Left lobe of liver (tissue), 2 donors: ENCODE measurements around the gene TEK. TPM values are rescaled to one million over a fixed set of nuclear protein-coding genes. Genes with fewer than 3 reads are reported as not detected.
A peak's percentile ranks its signal among the peaks of the same experiment; 100 is the strongest.
"Not testable (repeated sequence)": the region's sequence is repeated elsewhere in the genome, so short reads cannot be mapped to it uniquely, and the experiment has no call there.

Experiments
- ATAC-seq: fragments of 200-7000 bp; cut with Tn5 transposase; one replicate; pipeline ENCODE4 v1.9.1; 2020; ENCODE audit warnings: mild to moderate bottlenecking, moderate library complexity
- DNase-seq: peaks from one replicate; pipeline ENCODE4 v3.0.0-alpha.2; 2020; ENCODE audit warnings: low spot score
- total RNA-seq: library from RNA; stranded (reverse); gene quantifications from one replicate; pipeline ENCODE4 v1.2.1, GENCODE V29; 2021
- donor health status: DM: no; HTN: no; CAD: no; lungs with moderate emphysema.
- donor health status: DM: no; HTN: yes; CAD: no.

The TEK gene
- total RNA-seq, 1 donor from 2014 or later, result 4.4 TPM

DNA sequence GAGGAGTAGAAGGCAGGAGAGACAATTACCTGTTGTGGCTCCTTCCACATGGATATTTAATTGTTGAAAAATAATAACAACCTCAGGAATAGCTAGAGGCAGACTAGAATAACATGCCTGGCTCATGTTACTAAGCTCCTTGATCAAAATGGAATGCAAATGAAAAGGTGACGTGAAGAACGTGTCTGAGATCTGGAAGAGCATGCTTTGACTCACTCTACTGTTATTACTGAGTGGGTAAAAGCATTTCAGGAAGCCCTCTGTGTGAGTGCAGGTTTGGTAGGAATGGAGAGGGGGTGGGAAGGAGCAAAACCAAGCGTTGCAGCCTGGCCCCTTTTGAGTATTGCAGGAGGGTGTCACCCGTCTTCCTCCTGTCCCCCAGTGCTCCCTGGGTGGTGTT is 103.2 kb downstream of the TEK start:
- DNase-seq, result no peak
- no peak for ATAC-seq

DNA sequence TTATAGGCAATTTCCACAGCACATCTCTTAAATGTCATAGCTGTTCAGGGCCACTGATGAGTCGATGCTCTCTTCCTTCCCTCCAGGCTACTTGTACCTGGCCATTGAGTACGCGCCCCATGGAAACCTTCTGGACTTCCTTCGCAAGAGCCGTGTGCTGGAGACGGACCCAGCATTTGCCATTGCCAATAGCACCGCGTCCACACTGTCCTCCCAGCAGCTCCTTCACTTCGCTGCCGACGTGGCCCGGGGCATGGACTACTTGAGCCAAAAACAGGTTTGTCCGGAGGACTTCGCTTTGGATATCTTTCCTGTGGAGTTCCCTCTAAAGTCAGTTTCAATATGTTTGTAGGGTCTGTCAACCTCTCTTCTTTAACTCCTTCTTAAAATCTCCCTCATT is 103.6 kb downstream of the TEK start:
- DNase-seq (no peak), ATAC-seq (no peak)

DNA sequence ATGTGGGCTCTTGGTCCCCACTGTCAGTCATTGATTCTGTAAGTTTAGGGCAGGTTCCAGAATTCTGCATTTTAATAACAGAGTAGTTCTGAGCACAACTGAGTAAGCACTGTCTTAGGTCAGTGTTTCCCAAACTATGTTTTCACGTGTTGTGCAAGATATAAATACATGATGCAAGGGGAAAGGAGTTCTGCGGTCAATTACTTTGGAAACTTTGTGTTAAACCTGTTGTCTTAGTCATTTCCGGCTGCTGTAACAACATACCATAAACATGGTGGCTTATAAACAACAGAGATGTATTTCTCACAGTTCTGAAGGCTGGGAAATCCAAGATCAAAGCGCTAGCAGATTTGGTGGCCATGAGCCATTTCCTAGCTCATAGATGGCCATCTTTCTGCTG is 118.2 kb downstream of the TEK start:
- ATAC-seq, result no peak
- DNase-seq, result no peak

DNA sequence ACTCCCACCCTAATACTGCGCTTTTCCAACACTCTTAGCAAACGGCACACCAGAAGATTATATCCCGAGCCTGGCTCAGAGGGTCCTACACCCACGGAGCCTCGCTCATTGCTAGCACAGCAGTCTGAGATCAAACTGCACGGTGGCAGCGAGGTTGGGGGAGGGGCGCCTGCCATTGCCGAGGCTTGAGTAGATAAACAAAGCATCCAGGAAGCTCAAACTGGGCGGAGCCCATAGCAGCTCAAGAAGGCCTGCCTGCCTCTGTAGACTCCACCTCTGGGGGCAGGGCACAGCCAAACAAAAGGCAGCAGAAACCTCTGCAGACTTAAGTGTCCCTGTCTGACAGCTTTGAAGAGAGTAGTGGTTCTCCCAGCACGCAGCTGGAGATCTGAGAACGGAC is 130.6 kb downstream of the TEK start:
- ATAC-seq, DNase-seq: not testable (repeated sequence)

DNA sequence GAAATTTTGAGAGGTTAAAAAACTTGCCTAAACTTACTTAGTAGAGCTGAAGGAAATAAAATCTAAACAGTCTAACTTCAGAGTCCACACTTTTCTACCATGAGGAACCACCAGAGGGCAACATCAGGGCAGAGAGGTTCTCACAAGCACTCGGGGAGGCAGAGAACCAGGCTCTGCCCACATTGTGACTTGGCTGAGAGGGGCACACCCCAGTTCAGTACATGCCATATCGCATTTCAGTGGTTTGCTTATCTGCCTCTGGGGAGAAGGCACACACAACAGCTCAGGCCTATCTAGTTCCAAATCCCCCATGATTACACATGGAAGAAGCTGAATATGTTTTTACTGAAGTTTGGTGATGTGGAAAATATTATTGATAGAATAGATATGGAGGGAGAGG is 138.7 kb downstream of the TEK start:
- DNase-seq, result no peak
- peak; percentile 83 for ATAC-seq

DNA sequence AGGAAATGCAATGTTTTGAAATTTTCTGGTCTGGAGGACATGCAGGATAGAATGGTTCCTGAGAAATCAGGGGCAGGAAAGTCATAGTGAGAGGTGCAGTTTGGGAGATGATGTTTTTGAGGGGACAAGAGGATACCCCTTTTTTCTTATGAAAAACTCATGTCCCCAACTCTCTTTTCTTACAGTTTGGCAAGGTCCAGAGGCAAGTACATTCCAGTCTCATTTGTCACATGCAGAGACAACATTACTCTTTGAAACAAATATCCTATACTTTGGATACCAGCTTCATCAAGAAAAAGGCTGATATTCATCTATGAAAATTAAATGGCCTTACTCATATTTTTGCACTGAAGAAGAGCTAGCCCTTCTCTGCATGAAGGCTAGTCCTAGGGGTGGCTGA is 139.7 kb downstream of the TEK start:
- ATAC-seq (no peak), DNase-seq (no peak)

DNA sequence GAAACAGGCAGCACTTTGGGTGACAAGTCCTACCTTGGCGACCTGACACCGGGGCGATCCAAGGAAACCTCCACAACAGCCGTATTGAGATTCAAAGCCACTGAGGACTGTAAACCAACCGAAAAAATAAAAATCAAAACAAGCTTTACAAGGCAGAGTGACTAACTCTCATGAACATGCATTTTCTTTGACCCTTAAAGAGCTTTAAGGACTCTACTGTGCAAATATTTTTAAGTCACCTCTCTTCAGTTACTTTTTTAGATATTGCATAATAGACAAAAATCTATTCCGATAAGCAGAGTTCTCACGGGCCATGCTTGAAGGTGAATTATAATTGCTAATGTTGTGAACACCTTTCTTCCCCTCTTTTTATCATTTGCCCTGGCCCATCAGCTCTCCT is 149.6 kb downstream of the TEK start:
- no peak for DNase-seq

DNA sequence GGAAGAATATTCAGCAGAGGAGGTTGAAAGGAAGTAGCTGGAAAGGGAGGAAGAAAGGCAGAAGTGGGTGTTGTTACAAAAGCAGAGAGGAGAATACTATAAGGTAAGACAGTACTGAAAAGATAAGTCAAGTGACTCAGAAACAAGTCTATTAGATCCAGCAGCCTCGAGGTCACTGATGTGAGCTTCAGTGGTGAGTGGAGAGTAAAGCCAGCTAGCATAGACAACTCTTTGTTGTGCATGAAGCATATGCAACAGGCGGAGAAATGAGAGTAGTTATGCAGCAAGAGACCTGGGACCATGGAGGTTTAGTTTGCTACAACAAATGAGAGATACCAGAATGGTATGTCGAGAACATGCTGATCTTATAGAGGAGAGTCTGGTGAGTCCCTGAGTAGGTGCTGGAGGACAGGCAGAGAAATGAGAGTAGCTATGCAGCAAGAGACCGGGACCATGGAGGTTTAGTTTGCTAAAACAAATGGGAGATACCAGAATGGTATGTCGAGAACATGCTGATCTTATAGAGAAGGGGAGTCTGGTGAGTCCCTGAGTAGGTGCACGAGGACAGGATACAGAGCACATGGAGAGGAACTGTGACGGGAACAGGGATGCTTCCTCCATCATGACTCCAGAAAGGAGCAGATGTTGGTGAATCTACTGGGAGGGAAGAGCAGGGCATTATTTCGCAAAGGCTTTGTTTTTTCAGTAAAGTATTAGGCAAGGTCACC is 151.9 kb downstream of the TEK start:
- DNase-seq (no peak), ATAC-seq (no peak)

More for the DNA sequence above, 149.6 kb downstream of the TEK start:
- no peak for ATAC-seq

DNA sequence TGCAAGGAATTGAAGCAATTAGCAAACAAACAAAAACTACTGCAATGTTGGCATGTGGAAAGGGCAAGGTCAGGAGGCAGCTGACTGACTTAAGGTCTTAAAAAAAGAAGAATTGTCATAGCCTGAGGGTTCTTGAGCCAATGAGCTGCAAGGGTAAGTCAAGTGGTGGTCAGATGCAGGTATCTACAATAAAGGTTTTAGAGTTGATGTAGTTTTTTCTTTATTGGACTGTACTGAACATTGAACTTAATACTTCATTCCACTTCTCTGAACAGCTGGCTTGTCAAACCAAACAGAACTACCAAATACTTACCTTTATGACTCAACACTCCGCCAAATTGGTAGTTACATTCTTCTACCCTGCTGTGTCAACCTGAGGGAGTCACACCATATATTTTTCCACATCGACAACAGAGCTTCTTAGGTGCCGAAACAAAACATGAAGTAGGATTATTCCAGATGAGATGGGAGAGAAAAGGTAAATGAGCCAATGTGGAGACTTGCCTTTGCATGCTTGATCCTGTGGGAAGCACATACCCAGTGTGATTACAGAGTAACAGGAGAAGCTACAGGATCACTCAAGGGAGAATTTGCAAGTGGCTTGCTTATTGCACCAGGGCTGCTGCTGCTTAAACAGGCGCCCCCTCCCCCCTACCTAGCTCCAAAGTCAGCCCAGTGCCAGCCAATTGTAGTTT is 152.6 kb downstream of the TEK start:
- ATAC-seq, result no peak
- DNase-seq, result no peak

DNA sequence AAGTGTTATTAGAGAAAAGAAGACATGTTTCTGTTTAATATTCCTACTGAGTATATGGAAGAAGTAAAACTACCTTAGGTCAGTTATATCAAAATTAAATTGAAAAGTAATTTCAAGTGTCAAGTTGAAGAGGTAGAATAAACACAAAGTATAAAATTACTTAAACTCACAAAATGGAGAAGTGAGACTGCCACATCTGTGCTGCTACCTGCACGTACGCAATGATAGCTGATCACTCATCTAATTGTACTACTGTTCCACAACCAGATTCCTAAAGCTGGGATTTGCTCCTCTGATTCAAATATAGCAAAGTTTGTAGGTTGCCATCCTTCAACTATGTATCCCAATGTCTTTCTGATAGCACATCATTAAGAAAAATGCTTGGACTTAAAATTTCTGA is 163.1 kb downstream of the TEK start:
- DNase-seq (no peak), ATAC-seq (no peak)

DNA sequence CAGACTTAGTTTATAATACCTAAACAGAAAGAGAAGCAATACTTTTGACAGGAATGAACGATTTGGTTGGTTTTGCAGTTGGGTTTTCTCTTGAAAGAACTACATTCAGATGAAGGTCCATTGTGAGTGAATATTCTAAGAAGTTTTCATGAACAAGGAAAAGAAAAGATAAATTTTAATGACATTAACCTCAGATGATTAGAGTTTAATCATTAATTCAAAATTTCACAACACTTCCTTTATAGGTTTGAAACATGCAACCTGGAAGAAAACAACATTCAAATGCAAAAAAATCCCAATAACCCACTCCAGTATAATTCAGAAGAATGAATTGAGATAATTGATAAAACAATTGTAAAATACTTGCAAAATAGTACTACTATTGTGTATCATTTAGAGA is 164.2 kb downstream of the TEK start:
- no peak for DNase-seq
- ATAC-seq, result no peak

DNA sequence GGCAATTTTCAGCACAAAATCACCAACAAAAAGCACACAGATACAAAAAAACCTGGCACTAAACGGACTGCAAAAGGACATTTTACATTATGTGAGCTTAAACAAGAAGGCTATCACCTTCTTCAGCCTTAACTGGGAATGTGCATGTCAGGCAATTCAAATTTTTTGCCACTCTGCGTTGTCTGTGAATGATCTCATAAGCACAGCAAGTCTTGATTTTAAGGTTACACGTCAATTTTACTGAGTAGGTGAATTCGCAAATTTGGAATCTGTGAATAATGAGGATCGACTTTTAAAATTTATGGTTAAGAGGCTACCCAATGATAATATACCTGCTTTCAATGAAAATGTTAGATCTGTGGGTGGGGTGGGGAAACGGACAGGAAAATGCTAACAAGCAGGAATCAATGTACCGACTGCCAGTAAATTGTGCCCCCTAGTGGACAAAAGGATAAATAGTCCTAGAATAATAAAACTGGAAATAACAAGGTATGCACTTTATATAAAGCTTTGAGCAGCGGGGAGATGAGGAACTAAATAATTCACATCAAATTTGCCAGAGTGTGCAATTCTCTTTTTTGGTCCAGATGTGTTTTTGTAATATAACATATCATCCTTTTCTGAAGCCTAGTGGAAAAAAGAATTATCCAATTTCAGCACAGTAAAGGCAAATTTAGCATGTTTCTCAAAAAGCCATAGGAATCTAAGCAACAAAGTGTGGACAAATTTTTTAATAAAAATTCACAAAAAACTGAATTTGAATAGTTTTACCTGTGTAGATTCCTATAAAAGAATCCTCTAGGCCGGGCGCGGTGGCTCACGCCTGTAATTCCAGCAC is 167.4 kb downstream of the TEK start:
- peak; percentile 97 for ATAC-seq
- DNase-seq, result no peak

DNA sequence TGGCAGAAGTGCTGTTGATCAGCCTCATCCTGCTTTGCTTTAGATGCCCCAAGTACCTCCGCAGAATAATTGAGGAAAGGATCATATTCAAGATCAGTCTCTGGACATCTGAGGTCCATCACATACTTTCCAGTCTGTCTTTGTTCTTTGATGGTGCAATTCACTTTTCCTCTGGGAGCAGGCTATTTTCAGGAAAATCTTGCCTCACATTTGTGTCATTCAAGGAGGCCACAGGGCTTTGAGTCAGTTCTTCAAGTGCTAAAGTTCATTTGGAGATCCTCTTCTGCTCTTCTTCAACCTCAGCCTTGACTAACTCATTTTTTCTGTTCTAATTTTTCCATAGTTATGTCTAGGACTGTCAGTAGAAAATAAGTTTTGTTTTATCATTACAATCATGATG is 169.3 kb downstream of the TEK start:
- ATAC-seq (no peak), DNase-seq (no peak)

DNA sequence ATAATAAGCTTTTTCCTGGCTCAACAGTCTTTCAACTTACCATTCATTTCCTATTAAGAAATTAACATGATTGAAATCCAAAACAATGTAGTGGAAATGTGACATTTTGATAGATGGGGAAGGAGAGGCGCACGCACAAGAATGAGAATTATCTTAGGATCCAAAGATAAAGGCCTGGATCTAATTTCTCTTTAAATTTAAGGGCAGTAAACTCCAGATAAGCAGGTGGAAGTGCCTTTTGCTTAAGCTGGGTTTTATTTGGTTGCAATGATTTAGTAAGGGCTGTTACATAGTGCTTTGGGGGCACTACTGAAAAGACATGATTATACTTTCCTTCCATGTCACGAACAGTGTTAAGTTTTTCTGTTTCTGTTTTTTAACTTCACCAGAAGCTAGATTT is 170.6 kb downstream of the TEK start:
- DNase-seq (no peak), ATAC-seq (no peak)

Other genes starting within 250 kb of the TEK start
- 10.5 TPM for gene CAAP1, start 216.4 kb upstream of the TEK start, total RNA-seq
- 12.5 TPM for gene PLAA, start 162.0 kb upstream of the TEK start, total RNA-seq
- gene IFT74, start 152.8 kb upstream of the TEK start, total RNA-seq, result 5.2 TPM
- 0.55 TPM for gene LRRC19, start 103.6 kb upstream of the TEK start, total RNA-seq
- not detected for gene EQTN, start 187.9 kb downstream of the TEK start, total RNA-seq